Effector memory CD4-positive, alpha-beta T cell (primary cell): Measurements from ENCODE around the gene MYOT.
"Not testable (repeated sequence)": the region's sequence is repeated elsewhere in the genome, so short reads cannot be mapped to it uniquely, and the experiment has no call there.

Experiments used
- DNase-seq, 3 donors: peaks; one replicate each; pipeline ENCODE4 v3.0.0-alpha.2; 2020
- H3K27ac ChIP-seq: 2 replicates; pipeline ENCODE4 v1.7.0; 2013; ENCODE audit warnings: mild to moderate bottlenecking, low read length, moderate library complexity; ENCODE audit not compliant: insufficient read depth, poor library complexity, severe bottlenecking
- H3K27me3 ChIP-seq: replicated peaks from 2 replicates; pipeline ENCODE4 v1.7.0; 2013; ENCODE audit warnings: mild to moderate bottlenecking, low read length; ENCODE audit not compliant: insufficient read depth, control insufficient read depth, poor library complexity, severe bottlenecking
- H3K36me3 ChIP-seq: 2 replicates; pipeline ENCODE4 v1.7.0; 2013; ENCODE audit warnings: mild to moderate bottlenecking, low read length, moderate library complexity; ENCODE audit not compliant: control insufficient read depth, insufficient read depth
- H3K4me1 ChIP-seq: 2 replicates; pipeline ENCODE4 v1.7.0; 2013; ENCODE audit warnings: low read length, mild to moderate bottlenecking; ENCODE audit not compliant: control insufficient read depth, insufficient read depth, poor library complexity, severe bottlenecking
- H3K4me3 ChIP-seq: 2 replicates; pipeline ENCODE4 v1.7.0; 2013; ENCODE audit warnings: low read length, low read depth, mild to moderate bottlenecking; ENCODE audit not compliant: insufficient read depth, poor library complexity, severe bottlenecking
- H3K9me3 ChIP-seq: 2 replicates; pipeline ENCODE4 v1.7.0; 2013; ENCODE audit warnings: mild to moderate bottlenecking, low read length, moderate library complexity; ENCODE audit not compliant: control insufficient read depth

The MYOT gene

GRCh38 chr5:137847687-137848086, 20.0 kb upstream of the MYOT start:
- DNase-seq = no peak
- Histone ChIP-seq H3K27ac (no peak overlapping the region), H3K9me3 (no peaks in the 10 kb centered on the region)

GRCh38 chr5:137853165-137853564, 14.5 kb upstream of the MYOT start:
- not testable (repeated sequence) for H3K4me1 ChIP-seq, H3K27ac ChIP-seq, H3K36me3 ChIP-seq, H3K9me3 ChIP-seq, H3K27me3 ChIP-seq, H3K4me3 ChIP-seq, DNase-seq

More at GRCh38 chr5:137847687-137848086, 20.0 kb upstream of the MYOT start:
- H3K27me3 ChIP-seq = peaks cover 2% of the 10 kb centered on the region
- no peaks in the 10 kb centered on the region for H3K36me3 ChIP-seq
- no peaks in the 10 kb centered on the region for H3K4me1 ChIP-seq
- H3K4me3 ChIP-seq = no peak overlapping the region

GRCh38 chr5:137856201-137856600, 11.5 kb upstream of the MYOT start:
- Histone ChIP-seq H3K27me3 (no peaks in the 10 kb centered on the region), H3K9me3 (no peaks in the 10 kb centered on the region), H3K4me3 (no peak overlapping the region), H3K36me3 (no peaks in the 10 kb centered on the region), H3K4me1 (peaks cover 4% of the 10 kb centered on the region), H3K27ac (no peak overlapping the region)
- DNase-seq = no peak

GRCh38 chr5:137856916-137857862, 10.5 kb upstream of the MYOT start:
- Histone ChIP-seq H3K27me3 (no peaks in the 10 kb centered on the region), H3K27ac (no peak overlapping the region), H3K36me3 (no peaks in the 10 kb centered on the region), H3K4me1 (peaks cover 4% of the 10 kb centered on the region), H3K4me3 (no peak overlapping the region), H3K9me3 (no peaks in the 10 kb centered on the region)
- DNase-seq = no peak

GRCh38 chr5:137858223-137858916, 9.3 kb upstream of the MYOT start:
- no peak for DNase-seq
- H3K4me1 ChIP-seq = peaks cover 4% of the 10 kb centered on the region
- no peak overlapping the region for H3K4me3 ChIP-seq
- no peaks in the 10 kb centered on the region for H3K9me3 ChIP-seq
- no peaks in the 10 kb centered on the region for H3K36me3 ChIP-seq
- H3K27ac ChIP-seq = no peak overlapping the region
- H3K27me3 ChIP-seq = no peaks in the 10 kb centered on the region

GRCh38 chr5:137858954-137859353, 8.7 kb upstream of the MYOT start:
- Histone ChIP-seq H3K27ac (no peak overlapping the region), H3K27me3 (no peaks in the 10 kb centered on the region), H3K36me3 (no peaks in the 10 kb centered on the region), H3K4me3 (no peak overlapping the region), H3K4me1 (peaks cover 4% of the 10 kb centered on the region), H3K9me3 (no peaks in the 10 kb centered on the region)
- no peak for DNase-seq

GRCh38 chr5:137862251-137862650, 5.4 kb upstream of the MYOT start:
- no peak overlapping the region for H3K27ac ChIP-seq

GRCh38 chr5:137863653-137864052, 4.0 kb upstream of the MYOT start:
- not testable (repeated sequence) for H3K27me3 ChIP-seq, H3K36me3 ChIP-seq, H3K9me3 ChIP-seq, H3K4me1 ChIP-seq, DNase-seq, H3K4me3 ChIP-seq, H3K27ac ChIP-seq

More at GRCh38 chr5:137862251-137862650, 5.4 kb upstream of the MYOT start:
- no peaks in the 10 kb centered on the region for H3K9me3 ChIP-seq
- peaks cover 4% of the 10 kb centered on the region for H3K4me1 ChIP-seq
- DNase-seq = no peak
- H3K27me3 ChIP-seq = no peaks in the 10 kb centered on the region
- no peak overlapping the region for H3K4me3 ChIP-seq
- H3K36me3 ChIP-seq = no peaks in the 10 kb centered on the region

- Histone ChIP-seq H3K27ac (no peak overlapping the region), H3K27me3 (no peaks in the 10 kb centered on the region), H3K4me3 (no peak overlapping the region), H3K36me3 (no peaks in the 10 kb centered on the region), H3K9me3 (no peaks in the 10 kb centered on the region), H3K4me1 (no peaks in the 10 kb centered on the region)
- DNase-seq = no peak
Measured at GRCh38 chr5:137866541-137867388, 895 bp upstream of the MYOT start.
